Dermis blood vessel endothelial cell (primary cell): Measurements from ENCODE around the gene CHAC1. TPM values are rescaled to one million over a fixed set of nuclear protein-coding genes. Genes with fewer than 3 reads are reported as not detected.
A peak's percentile ranks its signal among the peaks of the same experiment; 100 is the strongest.

Experiments
- DNase-seq: peaks from one replicate; pipeline ENCODE4 v3.0.0; 2010
- total RNA-seq: library from RNA; depleted of rRNA; stranded (reverse); fragments of >200 nt; gene quantifications from 2 replicates; pipeline ENCODE4 v1.2.3, GENCODE V29; 2014

The CHAC1 gene
- total RNA-seq, 1 donor from 2014 or later, result 2.2 TPM

DNA sequence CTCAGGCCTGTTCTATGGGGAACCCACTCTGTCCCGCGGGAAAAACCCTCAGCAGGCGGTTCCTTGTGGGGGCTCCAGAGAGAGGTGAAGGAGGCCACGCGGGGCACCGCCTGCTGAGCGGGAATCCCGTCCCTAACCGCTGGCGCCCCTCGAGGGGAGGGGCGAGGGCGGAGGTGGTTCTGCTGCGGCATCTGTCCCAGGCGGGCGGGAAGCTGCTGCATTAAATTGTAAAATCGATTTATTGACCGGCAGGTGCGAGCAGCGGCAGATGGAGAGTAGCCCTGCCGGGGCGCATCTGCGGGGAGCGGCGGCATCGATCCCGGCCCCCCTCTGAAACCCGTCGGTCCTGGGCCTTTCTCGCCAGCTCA is 27.8 kb upstream of the CHAC1 start:
- DNase-seq, result no peak

DNA sequence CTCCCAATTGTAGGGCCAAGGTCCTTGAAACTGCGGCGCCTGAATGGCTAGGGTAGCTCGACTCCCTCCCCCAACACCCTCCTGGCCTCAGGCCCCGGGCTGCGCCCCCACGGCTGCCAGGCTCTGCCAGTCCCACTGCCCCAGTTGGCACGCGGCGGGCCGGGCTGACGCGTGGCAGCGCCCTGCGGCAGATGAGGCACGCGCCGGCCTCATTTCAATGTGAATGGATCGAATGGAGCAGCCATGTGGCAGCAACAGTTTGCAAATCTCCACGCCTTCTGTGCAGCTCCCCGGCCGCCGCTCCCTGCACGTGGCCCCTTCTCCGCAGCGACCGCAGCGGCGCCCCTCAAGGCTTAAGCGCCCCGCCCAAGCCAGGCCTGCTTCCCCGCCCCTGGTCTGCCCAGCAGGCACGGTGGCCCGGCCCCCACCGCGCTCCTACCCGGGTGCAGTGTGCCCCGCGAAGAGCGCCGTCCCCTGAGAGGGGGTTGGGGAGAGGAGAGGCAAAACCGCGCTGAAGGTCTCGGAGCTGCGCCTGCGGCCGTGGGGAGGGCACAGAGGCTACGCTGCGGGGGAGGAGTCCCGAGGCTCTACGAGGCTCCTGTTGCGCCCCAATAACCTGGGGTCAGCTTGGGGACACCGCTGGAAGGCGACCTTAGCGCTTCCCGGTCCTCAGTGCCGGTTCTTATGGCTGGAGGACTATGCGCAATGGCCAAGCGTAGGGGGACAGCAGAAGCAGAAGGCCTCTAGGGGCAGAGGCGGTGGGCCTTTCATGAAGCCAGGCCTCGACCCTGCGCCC is 27.2 kb upstream of the CHAC1 start:
- no peak for DNase-seq

DNA sequence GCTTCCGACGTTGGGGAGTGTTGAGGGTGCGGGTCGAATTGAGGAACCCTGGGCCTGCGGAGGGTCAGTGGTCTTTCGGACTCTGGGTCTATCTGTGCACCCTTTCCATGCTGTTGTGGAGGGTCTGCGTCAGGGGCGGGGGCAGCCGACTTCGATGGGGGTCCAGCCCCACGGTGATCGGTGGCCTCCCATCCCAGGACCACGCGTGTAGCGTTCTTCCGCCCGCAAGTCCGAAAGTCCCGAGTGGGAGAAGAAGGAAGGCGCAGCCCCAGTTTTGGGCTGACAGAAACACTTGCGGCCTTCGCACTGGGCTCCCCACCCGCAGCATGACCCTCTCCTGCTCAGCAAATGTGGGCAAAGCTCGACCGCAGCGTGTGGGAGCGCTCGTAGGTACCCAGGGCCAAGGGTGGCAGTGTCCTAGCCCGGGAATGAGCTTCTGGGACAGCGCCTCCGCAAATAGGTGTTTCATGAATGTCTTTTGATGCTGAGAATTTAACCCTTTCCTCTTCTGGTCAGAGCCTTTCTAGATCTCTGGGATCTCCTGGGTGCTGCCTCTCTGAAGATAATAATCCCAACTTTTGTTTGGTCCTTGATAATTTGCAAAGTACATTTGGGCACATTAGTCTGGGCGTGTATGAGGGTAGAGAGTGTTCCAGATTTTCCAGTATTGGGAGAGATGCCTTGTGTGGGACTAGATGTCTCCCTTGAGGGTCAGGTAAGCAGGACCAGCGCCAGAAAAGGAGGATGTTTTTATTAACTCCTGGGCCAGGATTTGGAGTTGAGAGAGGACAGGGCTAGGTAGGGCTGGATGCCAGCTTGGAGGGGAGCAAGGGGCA is 26.4 kb upstream of the CHAC1 start:
- no peak for DNase-seq

DNA sequence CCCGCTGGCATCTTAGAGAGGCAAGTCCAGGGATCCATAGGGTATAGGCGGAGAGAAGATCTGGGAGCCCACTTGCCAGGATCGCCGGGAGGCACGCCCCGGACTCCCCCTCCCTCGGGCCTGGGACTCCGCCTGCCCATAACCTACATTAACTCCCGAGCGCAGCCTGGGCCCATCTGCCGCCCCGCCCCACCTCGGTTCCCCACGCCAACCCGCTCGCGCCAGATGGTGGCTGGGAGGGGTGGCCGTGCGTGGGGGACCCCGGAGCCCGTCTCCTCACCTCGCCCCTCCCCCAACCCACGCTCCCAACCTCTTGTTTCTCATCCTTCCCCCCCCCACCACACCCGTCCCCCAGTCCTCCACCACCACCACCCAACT is 25.8 kb upstream of the CHAC1 start:
- no peak for DNase-seq

DNA sequence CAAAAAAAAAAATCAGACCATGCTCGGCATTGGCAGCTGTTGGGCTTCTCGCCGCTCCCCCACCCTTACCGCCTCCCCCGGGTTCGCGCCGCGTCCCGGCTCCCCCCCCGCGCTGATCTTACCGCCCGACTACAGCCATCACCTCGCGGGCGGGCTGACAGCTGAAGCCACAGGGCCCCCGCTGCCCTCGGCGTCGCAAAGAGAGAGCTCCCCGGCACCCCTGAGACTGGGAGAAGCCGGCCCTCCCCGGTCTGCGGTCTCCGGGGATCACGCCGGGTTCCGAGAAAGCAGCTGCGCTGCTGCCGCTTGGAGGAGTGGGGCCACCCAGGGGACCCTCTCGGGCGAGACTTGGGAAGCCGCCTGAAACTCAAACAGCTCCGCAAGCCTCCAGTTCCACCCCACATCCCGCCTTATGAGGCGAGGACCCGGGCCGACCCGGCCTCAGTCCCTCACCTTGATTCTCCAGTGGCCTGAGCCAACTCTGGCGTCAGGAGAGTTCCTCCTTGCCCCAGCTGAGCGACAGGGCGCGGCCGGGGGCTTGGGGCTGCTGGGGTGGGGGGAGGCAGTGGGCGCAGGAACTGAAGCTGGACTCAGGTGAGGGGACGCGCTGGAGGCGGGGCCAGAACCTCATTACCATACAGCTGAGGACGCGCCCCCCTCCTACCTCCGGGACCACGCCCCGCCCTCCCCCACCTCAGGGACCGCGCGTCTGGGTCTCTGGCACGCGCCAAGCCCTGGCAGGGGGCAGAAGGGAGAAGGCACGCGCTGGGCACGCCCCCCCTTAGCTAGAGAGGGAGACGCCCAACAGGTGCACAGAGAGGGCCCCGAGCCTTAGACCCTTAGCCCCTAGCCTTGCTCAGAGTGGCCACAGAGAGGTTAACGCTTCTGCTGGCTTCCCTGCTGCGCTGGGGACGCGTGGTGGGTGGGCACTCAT is 25.1 kb upstream of the CHAC1 start:
- peak; percentile 20 for DNase-seq

DNA sequence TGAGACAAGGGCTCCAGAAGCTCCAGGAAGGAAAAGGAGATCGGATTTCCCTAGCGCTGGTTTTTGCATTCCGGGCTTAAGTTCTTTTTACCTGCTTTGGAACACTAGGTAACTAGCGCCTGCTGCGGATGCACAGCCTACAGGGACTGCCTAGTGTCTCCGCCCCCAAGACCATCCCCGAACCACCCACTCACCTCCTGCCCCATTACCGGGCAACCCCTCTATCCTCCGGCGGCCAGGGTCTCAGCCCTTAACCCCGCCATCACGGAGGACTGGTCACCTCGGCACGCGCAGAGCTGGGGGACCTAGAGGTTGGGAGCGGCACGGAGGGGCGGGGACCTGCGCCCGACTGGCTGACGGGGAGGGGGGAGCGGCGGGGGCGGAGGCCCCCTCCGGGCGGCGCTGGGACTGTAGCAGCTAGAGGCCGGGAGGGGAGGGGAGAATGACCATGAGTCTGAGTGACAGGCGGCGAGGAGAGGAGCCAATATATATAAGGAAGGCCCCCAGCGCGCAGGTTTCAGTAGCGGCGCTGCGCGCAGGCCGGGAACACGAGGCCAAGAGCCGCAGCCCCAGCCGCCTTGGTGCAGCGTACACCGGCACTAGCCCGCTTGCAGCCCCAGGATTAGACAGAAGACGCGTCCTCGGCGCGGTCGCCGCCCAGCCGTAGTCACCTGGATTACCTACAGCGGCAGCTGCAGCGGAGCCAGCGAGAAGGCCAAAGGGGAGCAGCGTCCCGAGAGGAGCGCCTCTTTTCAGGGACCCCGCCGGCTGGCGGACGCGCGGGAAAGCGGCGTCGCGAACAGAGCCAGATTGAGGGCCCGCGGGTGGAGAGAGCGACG is 24.2 kb upstream of the CHAC1 start, which contains the start of gene DLL4:
DLL4 (plus strand) TSS at position 520 of the 839 bp plus-strand sequence. CDS start 329 bp downstream, outside the sequence.
- peak; percentile 97 for DNase-seq

DNA sequence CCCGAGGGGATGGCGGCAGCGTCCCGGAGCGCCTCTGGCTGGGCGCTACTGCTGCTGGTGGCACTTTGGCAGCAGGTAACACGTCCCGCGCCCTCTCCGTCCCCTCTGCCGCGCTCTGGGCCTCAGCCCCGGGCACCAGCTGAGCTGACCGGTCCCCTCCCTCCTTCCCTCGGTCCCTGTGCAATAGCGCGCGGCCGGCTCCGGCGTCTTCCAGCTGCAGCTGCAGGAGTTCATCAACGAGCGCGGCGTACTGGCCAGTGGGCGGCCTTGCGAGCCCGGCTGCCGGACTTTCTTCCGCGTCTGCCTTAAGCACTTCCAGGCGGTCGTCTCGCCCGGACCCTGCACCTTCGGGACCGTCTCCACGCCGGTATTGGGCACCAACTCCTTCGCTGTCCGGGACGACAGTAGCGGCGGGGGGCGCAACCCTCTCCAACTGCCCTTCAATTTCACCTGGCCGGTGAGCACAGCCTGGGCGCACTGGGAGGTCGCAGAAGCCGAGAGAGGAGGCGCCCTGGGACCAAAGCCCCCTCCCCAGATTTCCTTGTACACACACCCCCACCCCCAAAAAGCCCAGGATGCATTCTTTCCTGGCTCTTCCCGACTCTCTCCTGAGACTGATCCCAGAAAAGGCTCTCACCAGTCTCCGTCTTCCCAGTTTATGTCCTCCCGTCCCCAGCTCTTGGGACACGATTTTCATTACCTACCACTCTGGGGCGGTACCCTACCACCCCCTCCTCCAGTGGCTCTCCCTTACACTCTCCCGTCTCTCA is 23.4 kb upstream of the CHAC1 start:
- DNase-seq, result peak; percentile 71

DNA sequence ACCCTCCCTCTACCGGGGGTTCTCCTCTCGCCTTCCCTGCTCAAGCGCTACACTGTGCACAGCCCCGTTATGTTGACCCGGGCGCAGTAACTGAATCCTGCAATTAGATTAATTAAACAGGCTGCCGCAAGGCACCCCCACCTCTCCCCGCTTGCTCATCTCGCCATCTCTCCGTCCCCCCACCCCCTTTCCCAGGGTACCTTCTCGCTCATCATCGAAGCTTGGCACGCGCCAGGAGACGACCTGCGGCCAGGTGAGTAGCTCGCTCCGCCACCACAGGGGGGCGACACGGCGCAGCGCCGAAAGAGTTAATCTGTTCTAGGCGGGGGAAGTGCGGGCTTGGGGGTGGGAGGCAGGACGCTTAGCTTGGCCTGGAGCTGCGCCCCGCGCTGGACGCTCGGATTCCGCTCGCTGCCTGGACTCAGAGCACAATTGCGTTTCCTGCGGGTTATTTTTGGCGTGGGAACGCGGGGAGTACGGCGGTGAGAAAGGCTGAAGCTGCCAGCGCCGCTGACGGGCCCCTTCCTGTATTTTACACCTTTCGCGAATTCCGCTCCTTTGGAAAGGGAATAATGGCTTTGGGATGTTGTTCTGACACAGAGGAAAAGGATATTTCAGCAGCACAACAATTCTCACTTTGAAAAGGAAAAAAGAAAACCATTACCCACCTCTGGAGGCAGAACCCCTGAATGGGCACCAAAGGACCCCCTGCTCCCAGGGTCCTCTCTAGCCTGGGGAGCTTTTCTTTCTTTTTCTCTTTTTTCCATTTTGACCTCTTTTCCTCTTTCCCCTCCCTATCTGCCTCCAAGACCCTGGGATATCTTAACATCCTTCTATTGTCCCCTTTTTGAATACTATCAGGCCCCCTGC is 22.6 kb upstream of the CHAC1 start:
- peak; percentile 98 for DNase-seq

DNA sequence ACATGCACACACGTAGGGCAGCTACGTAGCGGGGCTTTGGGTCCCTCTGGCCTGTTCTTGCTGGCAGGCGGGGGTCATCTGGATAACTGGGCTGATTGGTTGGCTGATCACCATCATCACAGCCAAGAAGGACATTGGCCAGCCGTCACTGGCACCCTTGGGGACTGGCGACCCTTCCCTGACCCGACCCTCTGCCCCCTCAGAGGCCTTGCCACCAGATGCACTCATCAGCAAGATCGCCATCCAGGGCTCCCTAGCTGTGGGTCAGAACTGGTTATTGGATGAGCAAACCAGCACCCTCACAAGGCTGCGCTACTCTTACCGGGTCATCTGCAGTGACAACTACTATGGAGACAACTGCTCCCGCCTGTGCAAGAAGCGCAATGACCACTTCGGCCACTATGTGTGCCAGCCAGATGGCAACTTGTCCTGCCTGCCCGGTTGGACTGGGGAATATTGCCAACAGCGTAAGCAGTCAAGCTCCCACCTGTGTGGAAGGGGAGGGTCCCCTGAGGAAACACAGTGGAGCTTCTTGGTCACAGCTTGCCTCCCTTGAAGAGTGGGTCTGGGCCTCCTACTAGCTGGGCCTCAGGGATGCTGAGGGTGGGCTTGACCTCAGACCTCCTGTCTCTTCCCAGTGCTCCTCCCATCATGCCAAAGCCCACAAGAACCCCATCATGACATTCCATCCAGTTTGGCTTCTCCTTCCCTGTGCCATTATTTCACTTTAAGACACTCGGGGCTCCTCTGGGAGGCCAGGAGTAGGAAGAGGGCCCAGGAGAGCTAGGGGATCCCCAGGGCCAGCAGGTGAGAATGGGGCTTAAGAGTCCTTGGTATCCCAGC is 21.8 kb upstream of the CHAC1 start:
- DNase-seq, result peak; percentile 44

DNA sequence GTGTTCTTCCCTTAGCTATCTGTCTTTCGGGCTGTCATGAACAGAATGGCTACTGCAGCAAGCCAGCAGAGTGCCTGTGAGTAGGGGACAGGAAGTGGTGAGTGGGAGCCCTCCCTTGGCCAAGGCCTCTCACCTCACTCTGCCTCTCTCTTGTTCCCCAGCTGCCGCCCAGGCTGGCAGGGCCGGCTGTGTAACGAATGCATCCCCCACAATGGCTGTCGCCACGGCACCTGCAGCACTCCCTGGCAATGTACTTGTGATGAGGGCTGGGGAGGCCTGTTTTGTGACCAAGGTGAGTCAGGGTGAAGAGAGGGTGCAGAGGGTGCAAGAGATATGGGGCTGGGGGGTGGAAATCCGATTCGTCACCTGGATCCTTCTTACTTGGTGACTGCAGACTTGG is 21.1 kb upstream of the CHAC1 start:
- DNase-seq, result peak; percentile 32

DNA sequence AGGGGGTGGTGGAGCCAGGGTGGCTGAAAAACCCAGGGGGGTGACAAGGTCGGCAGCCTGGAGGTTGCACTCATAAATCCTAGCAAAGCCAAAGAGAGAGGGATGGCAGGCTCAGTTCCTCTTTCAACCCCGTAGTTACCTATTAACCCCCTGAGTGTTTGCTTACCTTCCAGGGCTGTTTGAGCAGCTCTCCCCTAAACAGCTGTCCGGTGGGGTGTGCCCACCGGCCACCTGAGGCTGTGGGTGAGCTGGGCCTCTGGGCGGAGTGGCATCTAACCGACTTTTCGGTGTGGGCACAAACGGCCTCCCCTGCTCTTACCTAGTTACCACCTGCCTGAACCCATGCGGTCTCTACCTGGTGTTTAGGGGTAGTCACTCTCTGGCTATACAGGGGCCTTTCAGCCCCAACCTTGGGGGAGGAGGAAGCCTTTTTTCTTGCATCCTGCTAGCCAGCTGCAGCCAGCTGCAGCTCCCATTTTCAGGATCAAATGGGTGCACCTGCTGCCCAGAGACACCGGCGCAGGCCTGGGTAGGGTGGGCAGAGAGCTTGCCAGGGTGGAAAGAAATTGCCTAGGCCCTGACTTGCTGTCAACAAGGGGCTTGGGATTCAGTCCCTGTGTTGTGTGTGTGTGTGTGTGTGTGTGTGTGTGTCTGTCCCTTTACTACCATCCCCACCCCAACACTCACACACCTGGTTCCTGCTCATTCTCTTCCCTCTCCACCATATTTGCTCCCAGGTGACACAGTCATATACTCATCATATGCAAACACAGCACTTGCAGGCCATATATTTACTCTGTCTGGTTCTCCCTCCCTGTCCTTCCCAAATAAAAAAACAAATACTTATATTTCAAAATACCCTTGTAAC is 20.4 kb upstream of the CHAC1 start:
- DNase-seq, result no peak

DNA sequence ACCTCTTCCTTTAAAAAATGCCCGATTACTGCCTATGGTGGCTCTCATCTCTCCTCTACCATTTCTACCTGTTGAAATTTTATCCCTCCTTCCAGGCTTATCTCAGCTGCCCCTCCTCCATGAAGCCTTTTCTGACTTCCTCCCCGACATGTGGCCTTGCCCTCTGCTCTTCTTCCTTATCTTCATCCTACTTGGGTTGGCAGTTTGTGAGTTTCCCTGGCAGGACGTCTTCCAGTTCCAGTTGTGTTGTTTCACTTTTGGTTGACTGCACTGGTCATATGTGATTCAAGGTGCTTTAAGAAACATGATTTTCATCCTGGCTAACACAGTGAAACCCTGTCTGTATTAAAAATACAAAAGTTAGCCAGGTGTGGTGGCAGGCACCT is 19.8 kb upstream of the CHAC1 start:
- no peak for DNase-seq

DNA sequence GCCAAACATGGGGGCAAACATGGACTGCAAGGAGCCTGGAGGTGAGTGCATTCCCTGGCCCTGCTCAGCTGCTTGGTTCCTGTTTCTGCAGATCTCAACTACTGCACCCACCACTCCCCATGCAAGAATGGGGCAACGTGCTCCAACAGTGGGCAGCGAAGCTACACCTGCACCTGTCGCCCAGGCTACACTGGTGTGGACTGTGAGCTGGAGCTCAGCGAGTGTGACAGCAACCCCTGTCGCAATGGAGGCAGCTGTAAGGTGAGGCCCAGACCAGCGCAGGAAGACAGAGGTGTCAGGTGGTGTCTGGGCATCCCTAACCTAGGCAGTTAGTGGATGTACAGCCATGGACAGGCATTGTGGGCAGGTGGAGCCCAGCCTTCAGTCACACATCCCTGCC is 18.8 kb upstream of the CHAC1 start:
- DNase-seq, result no peak

DNA sequence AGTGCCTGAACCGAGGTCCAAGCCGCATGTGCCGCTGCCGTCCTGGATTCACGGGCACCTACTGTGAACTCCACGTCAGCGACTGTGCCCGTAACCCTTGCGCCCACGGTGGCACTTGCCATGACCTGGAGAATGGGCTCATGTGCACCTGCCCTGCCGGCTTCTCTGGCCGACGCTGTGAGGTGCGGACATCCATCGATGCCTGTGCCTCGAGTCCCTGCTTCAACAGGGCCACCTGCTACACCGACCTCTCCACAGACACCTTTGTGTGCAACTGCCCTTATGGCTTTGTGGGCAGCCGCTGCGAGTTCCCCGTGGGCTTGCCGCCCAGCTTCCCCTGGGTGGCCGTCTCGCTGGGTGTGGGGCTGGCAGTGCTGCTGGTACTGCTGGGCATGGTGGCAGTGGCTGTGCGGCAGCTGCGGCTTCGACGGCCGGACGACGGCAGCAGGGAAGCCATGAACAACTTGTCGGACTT is 17.0 kb upstream of the CHAC1 start:
- no peak for DNase-seq

DNA sequence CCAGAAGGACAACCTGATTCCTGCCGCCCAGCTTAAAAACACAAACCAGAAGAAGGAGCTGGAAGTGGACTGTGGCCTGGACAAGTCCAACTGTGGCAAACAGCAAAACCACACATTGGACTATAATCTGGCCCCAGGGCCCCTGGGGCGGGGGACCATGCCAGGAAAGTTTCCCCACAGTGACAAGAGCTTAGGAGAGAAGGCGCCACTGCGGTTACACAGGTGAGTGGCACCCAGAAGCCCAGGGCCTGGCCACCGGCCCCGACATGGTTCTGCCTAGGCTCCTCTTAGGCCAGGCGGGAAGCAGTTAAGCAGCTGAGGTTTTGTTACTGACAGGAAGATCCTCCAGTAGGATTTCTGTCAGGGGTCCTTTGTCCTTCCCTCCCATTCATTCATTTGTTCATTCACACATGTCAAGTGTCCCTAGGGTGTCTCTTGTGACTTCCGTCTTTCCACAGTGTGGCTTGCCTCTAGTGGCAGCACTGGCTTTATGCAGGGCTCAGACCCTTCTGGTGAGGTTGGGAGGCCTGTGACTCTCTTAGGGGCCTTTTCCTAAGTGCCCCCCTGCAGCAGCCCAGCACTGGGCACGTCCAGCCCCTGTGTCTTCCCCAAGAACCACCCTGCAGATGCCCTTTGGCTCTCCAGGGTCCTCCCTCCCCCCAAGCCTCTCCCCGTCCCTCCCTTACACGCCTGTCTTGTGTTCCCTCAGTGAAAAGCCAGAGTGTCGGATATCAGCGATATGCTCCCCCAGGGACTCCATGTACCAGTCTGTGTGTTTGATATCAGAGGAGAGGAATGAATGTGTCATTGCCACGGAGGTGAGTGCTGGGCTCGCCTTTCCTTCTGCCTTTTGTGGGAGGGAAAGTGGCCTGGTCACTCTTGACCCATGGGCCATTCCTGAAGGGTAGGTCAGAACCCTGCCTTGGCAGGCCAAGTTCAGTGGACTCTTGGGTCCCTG is 16.3 kb upstream of the CHAC1 start:
- DNase-seq, result peak; percentile 41

DNA sequence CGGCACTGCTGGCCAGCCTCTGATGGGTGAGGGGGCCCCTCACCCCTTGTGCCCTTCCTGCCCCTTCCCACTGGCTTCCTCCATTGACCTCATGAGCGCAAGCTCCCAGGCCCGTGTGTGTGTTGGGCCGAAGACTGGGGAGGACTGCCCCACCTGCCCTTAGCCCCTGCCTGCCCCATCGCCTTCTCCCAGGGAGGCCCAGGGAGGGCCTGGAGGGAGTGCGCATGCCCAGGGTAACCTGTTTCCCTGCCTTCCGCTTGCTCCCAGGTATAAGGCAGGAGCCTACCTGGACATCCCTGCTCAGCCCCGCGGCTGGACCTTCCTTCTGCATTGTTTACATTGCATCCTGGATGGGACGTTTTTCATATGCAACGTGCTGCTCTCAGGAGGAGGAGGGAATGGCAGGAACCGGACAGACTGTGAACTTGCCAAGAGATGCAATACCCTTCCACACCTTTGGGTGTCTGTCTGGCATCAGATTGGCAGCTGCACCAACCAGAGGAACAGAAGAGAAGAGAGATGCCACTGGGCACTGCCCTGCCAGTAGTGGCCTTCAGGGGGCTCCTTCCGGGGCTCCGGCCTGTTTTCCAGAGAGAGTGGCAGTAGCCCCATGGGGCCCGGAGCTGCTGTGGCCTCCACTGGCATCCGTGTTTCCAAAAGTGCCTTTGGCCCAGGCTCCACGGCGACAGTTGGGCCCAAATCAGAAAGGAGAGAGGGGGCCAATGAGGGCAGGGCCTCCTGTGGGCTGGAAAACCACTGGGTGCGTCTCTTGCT is 15.3 kb upstream of the CHAC1 start:
- peak; percentile 62 for DNase-seq
